Measurements from ENCODE around the gene CA5A. TPM values are rescaled to one million over a fixed set of nuclear protein-coding genes. Genes with fewer than 3 reads are reported as not detected.

CA5A gene
- total and polyA plus RNA-seq, 9 of the 15 experiments (the other 6 are each of a cell fraction or from before 2014, with no cell fraction given) = not detected

DNA sequence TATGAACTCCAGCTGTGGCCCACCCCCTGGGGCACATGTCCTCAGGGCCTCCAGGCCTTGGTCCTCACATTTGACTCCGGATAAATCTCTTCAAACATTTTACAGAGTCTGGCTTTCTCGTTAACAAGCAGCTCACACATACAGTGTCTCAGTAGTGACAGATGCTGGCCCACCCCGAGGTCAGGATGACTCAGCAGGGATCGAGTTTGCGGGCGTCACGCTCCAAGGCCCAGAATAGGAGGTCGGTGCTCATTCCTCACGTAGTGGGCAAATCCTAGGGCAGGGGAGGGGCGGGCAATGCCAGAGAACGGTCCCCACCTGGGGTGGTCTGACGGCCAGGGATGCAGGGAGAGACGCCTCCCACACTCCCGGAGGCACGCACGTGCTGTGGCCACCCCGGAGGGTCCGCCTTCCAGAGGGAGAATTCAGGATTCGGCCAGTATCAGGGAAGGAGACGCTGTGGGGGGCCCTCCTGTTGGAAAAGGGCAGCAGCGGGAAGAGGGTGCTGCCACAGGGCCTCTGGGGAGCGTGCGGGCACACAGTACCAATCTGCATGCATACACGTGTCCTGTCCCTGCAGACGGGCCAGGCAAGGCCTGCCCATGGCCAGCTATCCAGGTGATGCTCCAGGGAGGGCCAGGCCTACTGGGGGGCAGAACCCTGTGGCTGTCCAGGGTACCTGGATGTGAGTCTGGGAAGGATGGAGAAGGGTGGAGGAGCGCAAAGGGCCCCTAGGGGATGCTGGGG lies 75.6 kb downstream of the CA5A start (continued):
- TF ChIP-seq, protein P1, sequence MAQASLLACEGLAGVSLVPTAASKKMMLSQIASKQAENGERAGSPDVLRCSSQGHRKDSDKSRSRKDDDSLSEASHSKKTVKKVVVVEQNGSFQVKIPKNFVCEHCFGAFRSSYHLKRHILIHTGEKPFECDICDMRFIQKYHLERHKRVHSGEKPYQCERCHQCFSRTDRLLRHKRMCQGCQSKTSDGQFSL (CRISPR knock-in tag; IDR thresholded peaks at IDR 0.05) = no peak
- TF ChIP-seq, protein P1 (tag; IDR thresholded peaks at IDR 0.05) = no peak
- TF ChIP-seq, protein P2, sequence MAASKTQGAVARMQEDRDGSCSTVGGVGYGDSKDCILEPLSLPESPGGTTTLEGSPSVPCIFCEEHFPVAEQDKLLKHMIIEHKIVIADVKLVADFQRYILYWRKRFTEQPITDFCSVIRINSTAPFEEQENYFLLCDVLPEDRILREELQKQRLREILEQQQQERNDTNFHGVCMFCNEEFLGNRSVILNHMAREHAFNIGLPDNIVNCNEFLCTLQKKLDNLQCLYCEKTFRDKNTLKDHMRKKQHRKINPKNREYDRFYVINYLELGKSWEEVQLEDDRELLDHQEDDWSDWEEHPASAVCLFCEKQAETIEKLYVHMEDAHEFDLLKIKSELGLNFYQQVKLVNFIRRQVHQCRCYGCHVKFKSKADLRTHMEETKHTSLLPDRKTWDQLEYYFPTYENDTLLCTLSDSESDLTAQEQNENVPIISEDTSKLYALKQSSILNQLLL (CRISPR knock-in tag; IDR thresholded peaks at IDR 0.05; ENCODE audit: borderline replicate concordance) = no peak
- TF ChIP-seq HMG20B (CRISPR knock-in tag; IDR thresholded peaks at IDR 0.05) (no peak), ZKSCAN3 (CRISPR knock-in tag; IDR thresholded peaks at IDR 0.05) (no peak), SIN3B (IDR thresholded peaks at IDR 0.05; ENCODE audit: low read depth) (no peak), ZNF444 (CRISPR knock-in tag; IDR thresholded peaks at IDR 0.05) (no peak), ZC3H4 (CRISPR knock-in tag; IDR thresholded peaks at IDR 0.05; ENCODE audit: borderline replicate concordance) (no peak), JUN (IDR thresholded peaks at IDR 0.05; ENCODE audit: borderline replicate concordance, low read depth, low read length) (no peak), JUN (CRISPR knock-in tag; IDR thresholded peaks at IDR 0.05; ENCODE audit: borderline replicate concordance) (no peak), CREM (IDR thresholded peaks at IDR 0.05; ENCODE audit: low read depth) (0 out of 2 replicates have a peak, but pooled peaks have one; percentile 17), RFX7 (CRISPR knock-in tag; IDR thresholded peaks at IDR 0.05) (no peak), FOXK1 (CRISPR knock-in tag; IDR thresholded peaks at IDR 0.05; ENCODE audit: borderline replicate concordance) (no peak), TAF15 (IDR thresholded peaks at IDR 0.05; ENCODE audit: low read depth, low read length) (no peak)
- TF ChIP-seq, protein P3, sequence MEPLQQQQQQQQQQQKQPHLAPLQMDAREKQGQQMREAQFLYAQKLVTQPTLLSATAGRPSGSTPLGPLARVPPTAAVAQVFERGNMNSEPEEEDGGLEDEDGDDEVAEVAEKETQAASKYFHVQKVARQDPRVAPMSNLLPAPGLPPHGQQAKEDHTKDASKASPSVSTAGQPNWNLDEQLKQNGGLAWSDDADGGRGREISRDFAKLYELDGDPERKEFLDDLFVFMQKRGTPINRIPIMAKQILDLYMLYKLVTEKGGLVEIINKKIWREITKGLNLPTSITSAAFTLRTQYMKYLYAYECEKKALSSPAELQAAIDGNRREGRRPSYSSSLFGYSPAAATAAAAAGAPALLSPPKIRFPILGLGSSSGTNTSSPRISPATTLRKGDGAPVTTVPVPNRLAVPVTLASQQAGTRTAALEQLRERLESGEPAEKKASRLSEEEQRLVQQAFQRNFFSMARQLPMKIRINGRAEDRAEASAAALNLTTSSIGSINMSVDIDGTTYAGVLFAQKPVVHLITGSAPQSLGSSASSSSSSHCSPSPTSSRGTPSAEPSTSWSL (CRISPR knock-in tag; IDR thresholded peaks at IDR 0.05; ENCODE audit: borderline replicate concordance) = no peak
- TF ChIP-seq, protein P4, sequence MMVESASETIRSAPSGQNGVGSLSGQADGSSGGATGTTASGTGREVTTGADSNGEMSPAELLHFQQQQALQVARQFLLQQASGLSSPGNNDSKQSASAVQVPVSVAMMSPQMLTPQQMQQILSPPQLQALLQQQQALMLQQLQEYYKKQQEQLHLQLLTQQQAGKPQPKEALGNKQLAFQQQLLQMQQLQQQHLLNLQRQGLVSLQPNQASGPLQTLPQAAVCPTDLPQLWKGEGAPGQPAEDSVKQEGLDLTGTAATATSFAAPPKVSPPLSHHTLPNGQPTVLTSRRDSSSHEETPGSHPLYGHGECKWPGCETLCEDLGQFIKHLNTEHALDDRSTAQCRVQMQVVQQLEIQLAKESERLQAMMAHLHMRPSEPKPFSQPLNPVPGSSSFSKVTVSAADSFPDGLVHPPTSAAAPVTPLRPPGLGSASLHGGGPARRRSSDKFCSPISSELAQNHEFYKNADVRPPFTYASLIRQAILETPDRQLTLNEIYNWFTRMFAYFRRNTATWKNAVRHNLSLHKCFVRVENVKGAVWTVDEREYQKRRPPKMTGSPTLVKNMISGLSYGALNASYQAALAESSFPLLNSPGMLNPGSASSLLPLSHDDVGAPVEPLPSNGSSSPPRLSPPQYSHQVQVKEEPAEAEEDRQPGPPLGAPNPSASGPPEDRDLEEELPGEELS (CRISPR knock-in tag; IDR thresholded peaks at IDR 0.05; ENCODE audit: borderline replicate concordance) = no peak
- TF ChIP-seq, protein P5, sequence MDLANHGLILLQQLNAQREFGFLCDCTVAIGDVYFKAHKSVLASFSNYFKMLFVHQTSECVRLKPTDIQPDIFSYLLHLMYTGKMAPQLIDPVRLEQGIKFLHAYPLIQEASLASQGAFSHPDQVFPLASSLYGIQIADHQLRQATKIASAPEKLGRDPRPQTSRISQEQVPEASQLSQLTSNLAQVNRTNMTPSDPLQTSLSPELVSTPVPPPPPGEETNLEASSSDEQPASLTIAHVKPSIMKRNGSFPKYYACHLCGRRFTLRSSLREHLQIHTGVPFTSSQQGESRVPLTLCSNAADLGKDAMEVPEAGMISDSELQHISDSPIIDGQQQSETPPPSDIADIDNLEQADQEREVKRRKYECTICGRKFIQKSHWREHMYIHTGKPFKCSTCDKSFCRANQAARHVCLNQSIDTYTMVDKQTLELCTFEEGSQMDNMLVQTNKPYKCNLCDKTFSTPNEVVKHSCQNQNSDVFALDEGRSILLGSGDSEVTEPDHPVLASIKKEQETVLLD (IDR thresholded peaks at IDR 0.05) = no peak
- TF ChIP-seq, protein P6, sequence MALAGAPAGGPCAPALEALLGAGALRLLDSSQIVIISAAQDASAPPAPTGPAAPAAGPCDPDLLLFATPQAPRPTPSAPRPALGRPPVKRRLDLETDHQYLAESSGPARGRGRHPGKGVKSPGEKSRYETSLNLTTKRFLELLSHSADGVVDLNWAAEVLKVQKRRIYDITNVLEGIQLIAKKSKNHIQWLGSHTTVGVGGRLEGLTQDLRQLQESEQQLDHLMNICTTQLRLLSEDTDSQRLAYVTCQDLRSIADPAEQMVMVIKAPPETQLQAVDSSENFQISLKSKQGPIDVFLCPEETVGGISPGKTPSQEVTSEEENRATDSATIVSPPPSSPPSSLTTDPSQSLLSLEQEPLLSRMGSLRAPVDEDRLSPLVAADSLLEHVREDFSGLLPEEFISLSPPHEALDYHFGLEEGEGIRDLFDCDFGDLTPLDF (CRISPR knock-in tag; IDR thresholded peaks at IDR 0.05) = no peak

Data from K562 (cell line).